ENCODE results near the gene NPHP4.
"Not testable (repeated sequence)": the region's sequence is repeated elsewhere in the genome, so short reads cannot be mapped to it uniquely, and the experiment has no call there.

The NPHP4 gene

GRCh38 chr1:5896706-5897660, 95.2 kb downstream of the NPHP4 start:
- no peaks in the 10 kb centered on the region for H3K9me3 ChIP-seq (ENCODE audit: insufficient read depth, low read depth, low read length)
- H3K4me1 ChIP-seq (ENCODE audit: insufficient read depth, low read length): peaks cover 17% of the 10 kb centered on the region; the same call in 1 of the 2 replicates
- no peak overlapping the region for H3K27ac ChIP-seq (ENCODE audit: low read length)
- H3K9ac ChIP-seq (ENCODE audit: low read depth, low read length): peak overlapping the region; percentile 28; the same call in 1 of the 2 replicates
- H3K4me3 ChIP-seq (ENCODE audit: low read length): peak overlapping the region; percentile 51
- H3K27me3 ChIP-seq (ENCODE audit: insufficient read depth, low read length): peaks cover 12% of the 10 kb centered on the region; the same call in 1 of the 2 replicates
- H3K36me3 ChIP-seq (ENCODE audit: insufficient read depth, low read depth, low read length): no peaks in the 10 kb centered on the region

GRCh38 chr1:5895446-5896406, 96.5 kb downstream of the NPHP4 start:
- no peak overlapping the region for H3K27ac ChIP-seq (ENCODE audit: low read length)
- H3K4me1 ChIP-seq (ENCODE audit: insufficient read depth, low read length): peaks cover 17% of the 10 kb centered on the region; the same call in 1 of the 2 replicates
- H3K9me3 ChIP-seq (ENCODE audit: insufficient read depth, low read depth, low read length): no peaks in the 10 kb centered on the region
- peak overlapping the region; percentile 28; the same call in 1 of the 2 replicates for H3K9ac ChIP-seq (ENCODE audit: low read depth, low read length)
- peaks cover 12% of the 10 kb centered on the region; the same call in 1 of the 2 replicates for H3K27me3 ChIP-seq (ENCODE audit: insufficient read depth, low read length)
- no peaks in the 10 kb centered on the region for H3K36me3 ChIP-seq (ENCODE audit: insufficient read depth, low read depth, low read length)
- peak overlapping the region; percentile 51; the same call in 1 of the 2 replicates for H3K4me3 ChIP-seq (ENCODE audit: low read length)

DNA sequence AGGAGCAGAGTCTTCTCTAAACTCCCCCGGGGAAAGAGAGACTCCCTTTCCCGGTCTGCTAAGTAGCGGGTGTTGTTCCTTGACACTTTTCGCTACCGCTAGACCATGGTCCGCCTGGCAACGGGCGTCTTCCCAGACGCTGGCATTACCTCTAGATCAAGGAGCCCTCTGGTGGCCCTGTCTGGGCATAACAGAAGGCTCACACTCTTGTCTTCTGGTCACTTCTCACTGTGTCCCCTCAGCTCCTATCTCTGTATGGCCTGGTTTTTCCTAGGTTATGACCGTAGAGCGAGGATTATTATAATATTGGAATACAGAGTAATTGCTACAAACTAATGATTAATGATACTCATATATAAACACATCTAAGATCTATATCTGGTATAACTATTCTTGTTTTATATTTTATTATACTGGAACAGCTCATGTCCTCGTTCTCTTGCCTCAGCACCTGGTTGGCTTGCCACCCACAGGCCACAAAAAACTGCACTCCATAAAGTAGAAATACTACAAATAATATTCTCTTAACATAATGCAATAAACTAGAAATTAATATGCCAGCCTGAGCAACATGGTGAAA, 98.4 kb downstream of the NPHP4 start:
- not testable (repeated sequence) for H3K36me3 ChIP-seq (ENCODE audit: insufficient read depth, low read depth, low read length); H3K9me3 ChIP-seq (ENCODE audit: insufficient read depth, low read depth, low read length); H3K27ac ChIP-seq (ENCODE audit: low read length); H3K27me3 ChIP-seq (ENCODE audit: insufficient read depth, low read length); H3K4me3 ChIP-seq (ENCODE audit: low read length); H3K9ac ChIP-seq (ENCODE audit: low read depth, low read length)
- peaks cover 17% of the 10 kb centered on the region; the same call in 1 of the 2 replicates for H3K4me1 ChIP-seq (ENCODE audit: insufficient read depth, low read length)

DNA sequence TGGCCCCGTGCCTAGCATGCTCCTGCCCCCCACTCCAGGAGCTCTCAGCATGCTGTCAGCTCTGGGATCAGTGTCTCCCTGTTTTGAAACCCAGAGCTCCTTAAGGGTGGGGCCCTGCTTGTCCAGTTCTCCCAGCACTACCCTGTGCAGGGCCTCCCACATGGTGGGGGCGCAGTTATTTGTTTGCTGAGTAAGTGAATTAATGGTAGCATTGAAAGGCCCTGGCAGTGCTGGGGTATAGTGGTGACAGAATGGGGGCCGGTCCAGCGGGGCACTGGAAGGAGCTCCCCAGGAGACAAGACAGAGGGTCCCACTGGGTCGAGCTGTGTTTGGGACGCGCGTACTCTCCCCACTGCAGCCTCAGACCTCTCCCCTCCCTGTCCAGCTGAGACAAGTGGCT, 99.9 kb downstream of the NPHP4 start:
- Histone ChIP-seq H3K9ac (ENCODE audit: low read depth, low read length) (no peak overlapping the region), H3K36me3 (ENCODE audit: insufficient read depth, low read depth, low read length) (0 out of 2 replicates have a peak, but pooled peaks cover 4% of the 10 kb centered on the region), H3K4me1 (ENCODE audit: insufficient read depth, low read length) (peaks cover 10% of the 10 kb centered on the region; the same call in 1 of the 2 replicates), H3K27me3 (ENCODE audit: insufficient read depth, low read length) (no peaks in the 10 kb centered on the region), H3K27ac (ENCODE audit: low read length) (no peak overlapping the region), H3K9me3 (ENCODE audit: insufficient read depth, low read depth, low read length) (no peaks in the 10 kb centered on the region), H3K4me3 (ENCODE audit: low read length) (no peak overlapping the region)

- H3K4me1 ChIP-seq (ENCODE audit: insufficient read depth, low read length): peaks cover 9% of the 10 kb centered on the region; the same call in 1 of the 2 replicates
- H3K9ac ChIP-seq (ENCODE audit: low read depth, low read length): no peak overlapping the region
- no peak overlapping the region for H3K27ac ChIP-seq (ENCODE audit: low read length)
- peaks cover 7% of the 10 kb centered on the region; the same call in 1 of the 2 replicates for H3K36me3 ChIP-seq (ENCODE audit: insufficient read depth, low read depth, low read length)
- no peaks in the 10 kb centered on the region for H3K9me3 ChIP-seq (ENCODE audit: insufficient read depth, low read depth, low read length)
- H3K4me3 ChIP-seq (ENCODE audit: low read length): no peak overlapping the region
- H3K27me3 ChIP-seq (ENCODE audit: insufficient read depth, low read length): no peaks in the 10 kb centered on the region
Observed at GRCh38 chr1:5891736-5892135, 100.5 kb downstream of the NPHP4 start.

- Histone ChIP-seq H3K36me3 (ENCODE audit: insufficient read depth, low read depth, low read length) (peaks cover 9% of the 10 kb centered on the region; the same call in 1 of the 2 replicates), H3K4me1 (ENCODE audit: insufficient read depth, low read length) (peaks cover 4% of the 10 kb centered on the region; the same call in 1 of the 2 replicates), H3K27ac (ENCODE audit: low read length) (no peak overlapping the region), H3K9me3 (ENCODE audit: insufficient read depth, low read depth, low read length) (no peaks in the 10 kb centered on the region), H3K4me3 (ENCODE audit: low read length) (no peak overlapping the region), H3K9ac (ENCODE audit: low read depth, low read length) (no peak overlapping the region), H3K27me3 (ENCODE audit: insufficient read depth, low read length) (no peaks in the 10 kb centered on the region)
Observed at GRCh38 chr1:5891137-5891536, 101.1 kb downstream of the NPHP4 start.

GRCh38 chr1:5890346-5891106, 101.7 kb downstream of the NPHP4 start:
- Histone ChIP-seq H3K9ac (ENCODE audit: low read depth, low read length) (no peak overlapping the region), H3K4me1 (ENCODE audit: insufficient read depth, low read length) (no peaks in the 10 kb centered on the region; the same call in 1 of the 2 replicates), H3K27ac (ENCODE audit: low read length) (no peak overlapping the region), H3K36me3 (ENCODE audit: insufficient read depth, low read depth, low read length) (peaks cover 9% of the 10 kb centered on the region; the same call in 1 of the 2 replicates), H3K4me3 (ENCODE audit: low read length) (no peak overlapping the region), H3K27me3 (ENCODE audit: insufficient read depth, low read length) (no peaks in the 10 kb centered on the region), H3K9me3 (ENCODE audit: insufficient read depth, low read depth, low read length) (no peaks in the 10 kb centered on the region)

- H3K9ac ChIP-seq (ENCODE audit: low read depth, low read length): no peak overlapping the region
- no peaks in the 10 kb centered on the region for H3K4me1 ChIP-seq (ENCODE audit: insufficient read depth, low read length)
Observed at GRCh38 chr1:5889901-5890300, 102.3 kb downstream of the NPHP4 start.

GRCh38 chr1:5889462-5889861, 102.8 kb downstream of the NPHP4 start:
- Histone ChIP-seq H3K27me3 (ENCODE audit: insufficient read depth, low read length) (no peaks in the 10 kb centered on the region), H3K4me3 (ENCODE audit: low read length) (no peak overlapping the region), H3K36me3 (ENCODE audit: insufficient read depth, low read depth, low read length) (peaks cover 9% of the 10 kb centered on the region; the same call in 1 of the 2 replicates), H3K9ac (ENCODE audit: low read depth, low read length) (no peak overlapping the region), H3K9me3 (ENCODE audit: insufficient read depth, low read depth, low read length) (no peaks in the 10 kb centered on the region), H3K4me1 (ENCODE audit: insufficient read depth, low read length) (no peaks in the 10 kb centered on the region), H3K27ac (ENCODE audit: low read length) (no peak overlapping the region)

More at GRCh38 chr1:5889901-5890300, 102.3 kb downstream of the NPHP4 start:
- peaks cover 9% of the 10 kb centered on the region; the same call in 1 of the 2 replicates for H3K36me3 ChIP-seq (ENCODE audit: insufficient read depth, low read depth, low read length)
- H3K4me3 ChIP-seq (ENCODE audit: low read length): no peak overlapping the region
- H3K9me3 ChIP-seq (ENCODE audit: insufficient read depth, low read depth, low read length): no peaks in the 10 kb centered on the region
- H3K27ac ChIP-seq (ENCODE audit: low read length): no peak overlapping the region
- no peaks in the 10 kb centered on the region for H3K27me3 ChIP-seq (ENCODE audit: insufficient read depth, low read length)

DNA sequence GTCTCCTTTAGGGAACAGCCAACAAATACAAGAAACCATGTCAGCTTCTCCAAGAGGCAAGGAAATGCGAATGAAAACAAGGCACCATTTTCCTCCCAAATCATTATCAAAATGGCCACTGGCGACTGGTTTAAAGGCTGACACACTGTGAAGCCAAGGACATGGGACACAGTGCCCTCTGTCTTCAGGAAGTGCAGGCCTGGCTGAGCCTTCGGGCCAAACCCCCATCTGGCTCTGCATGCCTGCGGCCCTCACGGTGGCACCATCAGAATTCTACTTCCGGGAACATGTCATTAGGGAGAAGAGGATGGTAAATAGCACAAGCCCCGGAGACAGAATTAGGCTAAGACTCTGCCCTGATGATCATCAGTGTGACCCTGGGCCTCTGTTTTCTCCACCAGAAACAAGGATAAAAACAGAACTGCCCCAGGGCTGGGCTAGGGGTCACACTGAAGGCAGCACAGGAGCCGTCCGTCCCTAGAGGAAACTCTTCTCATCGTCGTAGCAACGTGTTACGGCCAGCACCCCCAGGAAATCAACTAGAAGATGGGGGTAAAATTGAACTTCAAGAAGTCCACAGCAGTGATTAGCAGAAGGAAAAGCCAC, 103.5 kb downstream of the NPHP4 start:
- Histone ChIP-seq H3K4me3 (ENCODE audit: low read length) (no peak overlapping the region), H3K27ac (ENCODE audit: low read length) (no peak overlapping the region), H3K9ac (ENCODE audit: low read depth, low read length) (no peak overlapping the region), H3K4me1 (ENCODE audit: insufficient read depth, low read length) (no peaks in the 10 kb centered on the region), H3K27me3 (ENCODE audit: insufficient read depth, low read length) (no peaks in the 10 kb centered on the region), H3K36me3 (ENCODE audit: insufficient read depth, low read depth, low read length) (peaks cover 9% of the 10 kb centered on the region; the same call in 1 of the 2 replicates), H3K9me3 (ENCODE audit: insufficient read depth, low read depth, low read length) (no peaks in the 10 kb centered on the region)
